Measurements from ENCODE around the gene CABP5. TPM values are rescaled to one million over a fixed set of nuclear protein-coding genes. Genes with fewer than 3 reads are reported as not detected.

The CABP5 gene
- total RNA-seq, 1 experiment from 2014 or later = not detected

DNA sequence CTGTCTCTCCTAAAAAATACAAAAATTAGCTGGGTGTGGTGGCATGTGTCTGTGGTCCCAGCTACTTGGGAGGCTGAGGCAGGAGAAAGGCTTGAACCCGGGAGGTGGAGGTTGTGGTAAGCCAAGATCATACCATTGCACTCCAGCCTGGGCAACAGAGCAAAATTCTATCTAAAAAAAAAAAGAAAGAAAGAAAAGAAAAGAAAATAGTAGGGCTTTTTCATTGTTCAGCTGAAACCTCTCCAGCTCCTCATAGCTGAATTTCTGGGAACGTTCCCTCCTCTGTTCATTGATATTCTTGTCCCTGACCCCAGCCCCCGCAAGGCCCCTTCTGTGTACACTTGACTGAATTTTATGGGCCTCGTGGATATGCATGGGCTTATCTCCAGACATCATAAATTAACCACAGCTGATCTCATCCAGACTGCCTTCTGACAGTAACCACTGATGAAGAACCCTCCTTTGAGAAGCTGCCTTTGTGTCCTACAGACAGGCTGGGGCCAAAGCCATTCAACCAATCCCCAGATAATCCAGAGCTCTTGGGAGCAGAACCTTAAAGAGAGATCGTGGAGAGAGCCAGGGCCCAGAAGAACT lies 49.6 kb downstream of the CABP5 start, which contains the start of gene ELSPBP1:
ELSPBP1 (plus strand) TSS at position 424 of the 594 bp plus-strand sequence. CDS start 14,036 bp downstream, outside the sequence.
- intact Hi-C loops (cut with micrococcal nuclease) = no loop called here
- no peaks in the 10 kb centered on the region for H3K9me3 ChIP-seq (ENCODE audit: control insufficient read depth in 1 of 2, insufficient read depth in 1 of 2, low read depth in 1 of 2, low read length in 2 of 2)
- ChIA-PET POLR2A (no interaction called here), CTCF (no interaction called here), RAD21 (ENCODE audit: low non-redundant PET in 1 of 2, low total read pairs in 2 of 2, uncharacterized antibody in 2 of 2, unreplicated experiment in 2 of 2) (no interaction called here)
- no peaks in the 10 kb centered on the region for H3K27me3 ChIP-seq (ENCODE audit: insufficient read depth, low read length)
- no peak within 1 kb of the TSS for H3K9ac ChIP-seq (ENCODE audit: low read length)
- H4K20me1 ChIP-seq (ENCODE audit: insufficient read depth) = no peaks in the 10 kb centered on the region
- no TSS peak for BruUV-seq (replicated peaks)
- H3K36me3 ChIP-seq (ENCODE audit: control insufficient read depth in 1 of 2, insufficient read depth in 2 of 2, low read length in 2 of 2) = no peaks in the 10 kb centered on the region
- H3K4me1 ChIP-seq (ENCODE audit: control insufficient read depth in 1 of 2, insufficient read depth in 2 of 2, low read length in 2 of 2) = no peaks in the 10 kb centered on the region
- 0 out of 2 replicates have a peak, but pooled peaks cover 4% of the 10 kb centered on the region for H3K9me2 ChIP-seq (ENCODE audit: insufficient read depth)
- DNase-seq (ENCODE audit: low read depth, low spot score) (no peak), ATAC-seq (no peak)
- H3K4me2 ChIP-seq (ENCODE audit: low read length) = no peak within 1 kb of the TSS
- no peaks in the 10 kb centered on the region for H3K79me2 ChIP-seq (ENCODE audit: insufficient read depth, low read length)
- H2AFZ ChIP-seq (ENCODE audit: low read depth, low read length, poor library complexity, severe bottlenecking) = no peak within 1 kb of the TSS
- TF ChIP-seq JUND (IDR thresholded peaks at IDR 0.05) (no peak), CTCF (IDR thresholded peaks at IDR 0.05 in 2 of 3, conservative IDR thresholded peaks at IDR 0.05 in 1 of 3; ENCODE audit: borderline replicate concordance in 1 of 3, insufficient read depth in 1 of 3, low read depth in 2 of 3, low read length in 2 of 3) (no peak), EGR1 (IDR thresholded peaks at IDR 0.05; ENCODE audit: low read depth) (no peak), MAX (IDR thresholded peaks at IDR 0.05) (no peak), POLR2A (IDR thresholded peaks at IDR 0.05; ENCODE audit: borderline replicate concordance, extremely low read depth, insufficient read depth, insufficient read length) (no peak)
- TF ChIP-seq, protein P1, sequence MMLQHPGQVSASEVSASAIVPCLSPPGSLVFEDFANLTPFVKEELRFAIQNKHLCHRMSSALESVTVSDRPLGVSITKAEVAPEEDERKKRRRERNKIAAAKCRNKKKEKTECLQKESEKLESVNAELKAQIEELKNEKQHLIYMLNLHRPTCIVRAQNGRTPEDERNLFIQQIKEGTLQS (IDR thresholded peaks at IDR 0.05) = no peak
- H3K4me3 ChIP-seq (replicated peaks in 1 of 2; ENCODE audit: low read depth in 1 of 2, low read length in 2 of 2) = no peak within 1 kb of the TSS
- H3K27ac ChIP-seq (ENCODE audit: low read depth, low read length) = no peak within 1 kb of the TSS

DNA sequence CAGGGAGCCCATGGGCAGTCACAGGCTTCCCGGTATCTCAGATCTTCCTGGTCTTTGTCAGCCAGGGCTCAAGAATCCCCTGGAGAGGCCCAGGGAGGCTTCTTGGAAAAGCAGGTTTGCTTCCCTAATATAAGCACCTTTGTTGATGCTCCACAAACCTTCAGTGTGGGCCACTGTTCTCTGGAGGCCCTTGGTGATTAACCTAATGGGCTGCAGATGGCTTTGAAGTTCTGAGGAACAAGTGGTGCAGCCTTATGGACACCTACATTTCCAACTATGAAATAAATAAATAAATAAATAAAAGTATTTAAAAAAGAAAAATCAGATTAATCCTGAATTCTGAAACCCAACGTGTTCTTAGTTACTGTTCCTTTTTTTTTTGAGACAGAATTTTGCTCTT lies 51.8 kb downstream of the CABP5 start, which contains the start of gene BSPH1:
BSPH1 (minus strand) TSS at position 101 of the 400 bp plus-strand sequence; CDS start at position 12, 89 bp downstream.
- H3K36me3 ChIP-seq (ENCODE audit: control insufficient read depth in 1 of 2, insufficient read depth in 2 of 2, low read length in 2 of 2) = no peaks in the 10 kb centered on the region
- no peak within 1 kb of the TSS for H3K4me2 ChIP-seq (ENCODE audit: low read length)
- H3K4me3 ChIP-seq (replicated peaks in 1 of 2; ENCODE audit: low read depth in 1 of 2, low read length in 2 of 2) = no peak within 1 kb of the TSS
- ChIA-PET RAD21 (ENCODE audit: low non-redundant PET in 1 of 2, low total read pairs in 2 of 2, uncharacterized antibody in 2 of 2, unreplicated experiment in 2 of 2) (interaction anchor here in 1 of 2 experiments (0.6 kb wide), 1 partner anchor 47 kb away, joined by 5 read pairs; no protein-coding TSS in a partner anchor), POLR2A (no interaction called here), CTCF (no interaction called here)
- ATAC-seq (no peak), DNase-seq (ENCODE audit: low read depth, low spot score) (no peak)
- no peaks in the 10 kb centered on the region for H3K4me1 ChIP-seq (ENCODE audit: control insufficient read depth in 1 of 2, insufficient read depth in 2 of 2, low read length in 2 of 2)
- H3K9ac ChIP-seq (ENCODE audit: low read length) = no peak within 1 kb of the TSS
- no peaks in the 10 kb centered on the region for H3K79me2 ChIP-seq (ENCODE audit: insufficient read depth, low read length)
- intact Hi-C loops (cut with micrococcal nuclease) = no loop called here
- H3K9me3 ChIP-seq (ENCODE audit: control insufficient read depth in 1 of 2, insufficient read depth in 1 of 2, low read depth in 1 of 2, low read length in 2 of 2) = no peaks in the 10 kb centered on the region
- no peak within 1 kb of the TSS for H2AFZ ChIP-seq (ENCODE audit: low read depth, low read length, poor library complexity, severe bottlenecking)
- H4K20me1 ChIP-seq (ENCODE audit: insufficient read depth) = no peaks in the 10 kb centered on the region
- 0 out of 2 replicates have a peak, but pooled peaks cover 4% of the 10 kb centered on the region for H3K9me2 ChIP-seq (ENCODE audit: insufficient read depth)
- no TSS peak for BruUV-seq (replicated peaks)
- no peak within 1 kb of the TSS for H3K27ac ChIP-seq (ENCODE audit: low read depth, low read length)
- no peaks in the 10 kb centered on the region for H3K27me3 ChIP-seq (ENCODE audit: insufficient read depth, low read length)
- TF ChIP-seq ZBTB33 (IDR thresholded peaks at IDR 0.05; ENCODE audit: extremely low read depth, insufficient replicate concordance, low read length) = no peak
- TF ChIP-seq EZH2phosphoT487 (IDR thresholded peaks at IDR 0.05; ENCODE audit: borderline replicate concordance) = no peak
- TF ChIP-seq ZFX (IDR thresholded peaks at IDR 0.05) = no peak
- TF ChIP-seq ZNF274 (IDR thresholded peaks at IDR 0.05; ENCODE audit: low read depth, low read length) = no peak
- no peak for TF ChIP-seq SIN3A (IDR thresholded peaks at IDR 0.05; ENCODE audit: low read depth)
- no peak for TF ChIP-seq JUND (IDR thresholded peaks at IDR 0.05)
- no peak for TF ChIP-seq RAD21 (IDR thresholded peaks at IDR 0.05; ENCODE audit: low read depth)
- TF ChIP-seq CTCF (IDR thresholded peaks at IDR 0.05 in 2 of 3, conservative IDR thresholded peaks at IDR 0.05 in 1 of 3; ENCODE audit: borderline replicate concordance in 1 of 3, insufficient read depth in 1 of 3, low read depth in 2 of 3, low read length in 2 of 3) = no peak
- no peak for TF ChIP-seq SP1 (IDR thresholded peaks at IDR 0.05; ENCODE audit: low read depth)
